ENCODE results near the gene CD28.

DNA sequence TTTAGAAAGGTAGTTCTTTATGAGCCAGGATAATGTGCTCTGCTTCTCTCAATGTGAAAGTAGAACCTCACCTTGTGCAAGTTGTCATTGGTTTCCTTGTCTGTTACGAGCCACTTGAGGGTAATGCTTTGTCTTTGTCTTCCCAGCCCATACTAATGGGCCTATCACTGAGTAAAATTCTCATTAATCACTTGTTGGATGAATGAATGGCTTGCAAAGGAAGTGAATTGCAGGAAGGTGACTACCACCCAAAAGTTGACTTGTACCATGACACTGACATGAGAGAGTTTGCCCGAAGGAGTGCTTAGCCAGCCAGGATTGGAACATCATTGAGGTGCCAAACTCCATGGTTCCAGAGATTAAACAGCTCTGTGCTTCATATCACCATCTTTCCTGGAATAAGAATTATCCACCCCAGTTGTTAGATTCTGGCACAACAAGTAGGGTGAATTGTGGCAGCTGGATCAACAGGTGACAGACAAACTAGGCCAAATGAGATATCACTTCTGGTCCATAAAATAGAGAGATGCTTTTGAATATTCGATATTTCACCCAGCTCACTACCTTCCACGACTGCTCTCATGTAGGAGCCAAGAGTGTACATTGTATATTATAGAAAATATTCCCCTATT, 20.5 kb upstream of the CD28 start:
- TF ChIP-seq POLR2AphosphoS5 (IDR thresholded peaks at IDR 0.05) (no peak), POLR2A (IDR thresholded peaks at IDR 0.05) (no peak)
- TF ChIP-seq, protein P1, sequence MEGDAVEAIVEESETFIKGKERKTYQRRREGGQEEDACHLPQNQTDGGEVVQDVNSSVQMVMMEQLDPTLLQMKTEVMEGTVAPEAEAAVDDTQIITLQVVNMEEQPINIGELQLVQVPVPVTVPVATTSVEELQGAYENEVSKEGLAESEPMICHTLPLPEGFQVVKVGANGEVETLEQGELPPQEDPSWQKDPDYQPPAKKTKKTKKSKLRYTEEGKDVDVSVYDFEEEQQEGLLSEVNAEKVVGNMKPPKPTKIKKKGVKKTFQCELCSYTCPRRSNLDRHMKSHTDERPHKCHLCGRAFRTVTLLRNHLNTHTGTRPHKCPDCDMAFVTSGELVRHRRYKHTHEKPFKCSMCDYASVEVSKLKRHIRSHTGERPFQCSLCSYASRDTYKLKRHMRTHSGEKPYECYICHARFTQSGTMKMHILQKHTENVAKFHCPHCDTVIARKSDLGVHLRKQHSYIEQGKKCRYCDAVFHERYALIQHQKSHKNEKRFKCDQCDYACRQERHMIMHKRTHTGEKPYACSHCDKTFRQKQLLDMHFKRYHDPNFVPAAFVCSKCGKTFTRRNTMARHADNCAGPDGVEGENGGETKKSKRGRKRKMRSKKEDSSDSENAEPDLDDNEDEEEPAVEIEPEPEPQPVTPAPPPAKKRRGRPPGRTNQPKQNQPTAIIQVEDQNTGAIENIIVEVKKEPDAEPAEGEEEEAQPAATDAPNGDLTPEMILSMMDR (IDR thresholded peaks at IDR 0.05) = no peak

All from suprapubic skin (tissue), 4 donors.